Measurements from ENCODE around the gene RCAN1. TPM values are rescaled to one million over a fixed set of nuclear protein-coding genes. Genes with fewer than 3 reads are reported as not detected.

The RCAN1 gene
- total and polyA plus RNA-seq, 2 experiments from 2014 or later: 79.4 to 113 TPM

- no peaks in the 10 kb centered on the region for H3K36me3 ChIP-seq (replicated peaks; ENCODE audit: insufficient read depth, low read depth)
- H3K4me2 ChIP-seq: no peak overlapping the region
- no peak overlapping the region for H3K4me3 ChIP-seq
- WGBS (ENCODE audit: low lambda C conversion rate, missing lambda C conversion rate): 77% methylated on average over 8 of the region's 8 CpGs
- no peaks in the 10 kb centered on the region for H4K20me1 ChIP-seq (ENCODE audit: insufficient read depth, poor library complexity, severe bottlenecking)
- H2AFZ ChIP-seq: no peak overlapping the region
- no peaks in the 10 kb centered on the region for H3K9me3 ChIP-seq (ENCODE audit: low read depth)
- H3K79me2 ChIP-seq: no peaks in the 10 kb centered on the region
- no peak for TF ChIP-seq CTCF (IDR thresholded peaks at IDR 0.05; ENCODE audit: poor library complexity)
- no peak for TF ChIP-seq EZH2phosphoT487 (IDR thresholded peaks at IDR 0.05; ENCODE audit: low read depth, severe bottlenecking, unreplicated experiment)
- TF ChIP-seq EZH2 (IDR thresholded peaks at IDR 0.05; ENCODE audit: borderline replicate concordance): no peak
- peaks cover 7% of the 10 kb centered on the region for H3K4me1 ChIP-seq (ENCODE audit: insufficient read depth)
- peak overlapping the region; percentile 87 for H3K27ac ChIP-seq
- DNase-seq (ENCODE audit: low spot score): no peak
- no peaks in the 10 kb centered on the region for H3K27me3 ChIP-seq
- no peaks in the 10 kb centered on the region for H3K9me2 ChIP-seq (replicated peaks; ENCODE audit: insufficient read depth)
These were observed 78.6 kb downstream of the RCAN1 start for GRCh38 chr21:34536311-34536710.

GRCh38 chr21:34535886-34536285 lies 79.0 kb downstream of the RCAN1 start:
- Histone ChIP-seq H3K9me2 (replicated peaks; ENCODE audit: insufficient read depth) (no peaks in the 10 kb centered on the region), H2AFZ (no peak overlapping the region), H3K79me2 (no peaks in the 10 kb centered on the region), H3K4me2 (no peak overlapping the region), H3K27me3 (no peaks in the 10 kb centered on the region), H3K36me3 (replicated peaks; ENCODE audit: insufficient read depth, low read depth) (no peaks in the 10 kb centered on the region), H3K4me1 (ENCODE audit: insufficient read depth) (peaks cover 7% of the 10 kb centered on the region), H3K4me3 (no peak overlapping the region), H4K20me1 (ENCODE audit: insufficient read depth, poor library complexity, severe bottlenecking) (no peaks in the 10 kb centered on the region), H3K9me3 (ENCODE audit: low read depth) (no peaks in the 10 kb centered on the region), H3K27ac (peak overlapping the region; percentile 87)
- DNase-seq (ENCODE audit: low spot score): no peak
- 83% methylated on average over 3 of the region's 3 CpGs for WGBS (ENCODE audit: low lambda C conversion rate, missing lambda C conversion rate)
- TF ChIP-seq CTCF (IDR thresholded peaks at IDR 0.05; ENCODE audit: poor library complexity): no peak
- no peak for TF ChIP-seq EZH2 (IDR thresholded peaks at IDR 0.05; ENCODE audit: borderline replicate concordance)
- no peak for TF ChIP-seq EZH2phosphoT487 (IDR thresholded peaks at IDR 0.05; ENCODE audit: low read depth, severe bottlenecking, unreplicated experiment)

- H3K79me2 ChIP-seq: no peaks in the 10 kb centered on the region
- no peaks in the 10 kb centered on the region for H3K9me3 ChIP-seq (ENCODE audit: low read depth)
- no peaks in the 10 kb centered on the region for H4K20me1 ChIP-seq (ENCODE audit: insufficient read depth, poor library complexity, severe bottlenecking)
- no peaks in the 10 kb centered on the region for H3K9me2 ChIP-seq (replicated peaks; ENCODE audit: insufficient read depth)
- H3K4me3 ChIP-seq: no peak overlapping the region
- no peak overlapping the region for H3K4me2 ChIP-seq
- H3K27me3 ChIP-seq: no peaks in the 10 kb centered on the region
- no peak for DNase-seq (ENCODE audit: low spot score)
- 88% methylated on average over 4 of the region's 4 CpGs for WGBS (ENCODE audit: low lambda C conversion rate, missing lambda C conversion rate)
- H3K36me3 ChIP-seq (replicated peaks; ENCODE audit: insufficient read depth, low read depth): no peaks in the 10 kb centered on the region
- H3K27ac ChIP-seq: no peak overlapping the region
- TF ChIP-seq CTCF (IDR thresholded peaks at IDR 0.05; ENCODE audit: poor library complexity): no peak
- TF ChIP-seq EZH2phosphoT487 (IDR thresholded peaks at IDR 0.05; ENCODE audit: low read depth, severe bottlenecking, unreplicated experiment): no peak
- TF ChIP-seq EZH2 (IDR thresholded peaks at IDR 0.05; ENCODE audit: borderline replicate concordance): no peak
- H2AFZ ChIP-seq: no peak overlapping the region
- peaks cover 7% of the 10 kb centered on the region for H3K4me1 ChIP-seq (ENCODE audit: insufficient read depth)
These were observed 80.4 kb downstream of the RCAN1 start for GRCh38 chr21:34534522-34534921.

GRCh38 chr21:34533938-34534337 lies 81.0 kb downstream of the RCAN1 start:
- no peaks in the 10 kb centered on the region for H3K9me3 ChIP-seq (ENCODE audit: low read depth)
- no peak overlapping the region for H3K4me3 ChIP-seq
- WGBS (ENCODE audit: low lambda C conversion rate, missing lambda C conversion rate): 94% methylated on average over 3 of the region's 3 CpGs
- no peaks in the 10 kb centered on the region for H4K20me1 ChIP-seq (ENCODE audit: insufficient read depth, poor library complexity, severe bottlenecking)
- no peak overlapping the region for H3K4me2 ChIP-seq
- H3K36me3 ChIP-seq (replicated peaks; ENCODE audit: insufficient read depth, low read depth): no peaks in the 10 kb centered on the region
- peaks cover 7% of the 10 kb centered on the region for H3K4me1 ChIP-seq (ENCODE audit: insufficient read depth)
- no peak for DNase-seq (ENCODE audit: low spot score)
- no peaks in the 10 kb centered on the region for H3K27me3 ChIP-seq
- H3K27ac ChIP-seq: no peak overlapping the region
- TF ChIP-seq EZH2phosphoT487 (IDR thresholded peaks at IDR 0.05; ENCODE audit: low read depth, severe bottlenecking, unreplicated experiment): no peak
- TF ChIP-seq EZH2 (IDR thresholded peaks at IDR 0.05; ENCODE audit: borderline replicate concordance): no peak
- TF ChIP-seq CTCF (IDR thresholded peaks at IDR 0.05; ENCODE audit: poor library complexity): no peak
- no peaks in the 10 kb centered on the region for H3K9me2 ChIP-seq (replicated peaks; ENCODE audit: insufficient read depth)
- no peak overlapping the region for H2AFZ ChIP-seq
- H3K79me2 ChIP-seq: no peaks in the 10 kb centered on the region
